ENCODE results near the gene BET1.

BET1 gene

GRCh38 chr7:93958216-93958615, 45.9 kb downstream of the BET1 start:
- H3K4me3 ChIP-seq (ENCODE audit: severe bottlenecking) = no peak overlapping the region
- no peak for TF ChIP-seq CTCF (IDR thresholded peaks at IDR 0.05; ENCODE audit: poor library complexity, severe bottlenecking)
- peaks cover 8% of the 10 kb centered on the region for H3K4me1 ChIP-seq (ENCODE audit: insufficient read depth, poor library complexity, severe bottlenecking)
- peaks cover 1% of the 10 kb centered on the region for H3K9me3 ChIP-seq (ENCODE audit: severe bottlenecking)
- no peak for DNase-seq (ENCODE audit: low spot score)
- peak; percentile 61; the same call in 2 of the 3 replicates for ATAC-seq (ENCODE audit: low read depth)
- no peak overlapping the region for H3K27ac ChIP-seq (ENCODE audit: poor library complexity, severe bottlenecking)
- H3K36me3 ChIP-seq (ENCODE audit: low read depth) = no peaks in the 10 kb centered on the region
- H3K27me3 ChIP-seq (ENCODE audit: insufficient read depth, poor library complexity, severe bottlenecking) = no peaks in the 10 kb centered on the region

- Histone ChIP-seq H3K36me3 (ENCODE audit: low read depth) (no peaks in the 10 kb centered on the region), H3K27ac (ENCODE audit: poor library complexity, severe bottlenecking) (no peak overlapping the region), H3K9me3 (ENCODE audit: severe bottlenecking) (peaks cover 1% of the 10 kb centered on the region), H3K4me3 (ENCODE audit: severe bottlenecking) (no peak overlapping the region), H3K27me3 (ENCODE audit: insufficient read depth, poor library complexity, severe bottlenecking) (no peaks in the 10 kb centered on the region), H3K4me1 (ENCODE audit: insufficient read depth, poor library complexity, severe bottlenecking) (peaks cover 8% of the 10 kb centered on the region)
- DNase-seq (ENCODE audit: low spot score) (no peak), ATAC-seq (ENCODE audit: low read depth) (no peak)
- no peak for TF ChIP-seq CTCF (IDR thresholded peaks at IDR 0.05; ENCODE audit: poor library complexity, severe bottlenecking)
Measured at GRCh38 chr7:93957767-93958166, 46.4 kb downstream of the BET1 start.

- Histone ChIP-seq H3K4me3 (ENCODE audit: severe bottlenecking) (no peak overlapping the region), H3K27ac (ENCODE audit: poor library complexity, severe bottlenecking) (no peak overlapping the region), H3K4me1 (ENCODE audit: insufficient read depth, poor library complexity, severe bottlenecking) (peaks cover 8% of the 10 kb centered on the region), H3K27me3 (ENCODE audit: insufficient read depth, poor library complexity, severe bottlenecking) (no peaks in the 10 kb centered on the region), H3K9me3 (ENCODE audit: severe bottlenecking) (no peaks in the 10 kb centered on the region), H3K36me3 (ENCODE audit: low read depth) (no peaks in the 10 kb centered on the region)
- DNase-seq (ENCODE audit: low spot score) = no peak
- no peak for ATAC-seq (ENCODE audit: low read depth)
- no peak for TF ChIP-seq CTCF (IDR thresholded peaks at IDR 0.05; ENCODE audit: poor library complexity, severe bottlenecking)
Measured at GRCh38 chr7:93955304-93955703, 48.9 kb downstream of the BET1 start.

GRCh38 chr7:93949423-93949822, 54.7 kb downstream of the BET1 start:
- DNase-seq (ENCODE audit: low spot score) (no peak), ATAC-seq (ENCODE audit: low read depth) (peak; percentile 88)
- Histone ChIP-seq H3K4me3 (ENCODE audit: severe bottlenecking) (no peak overlapping the region), H3K27ac (ENCODE audit: poor library complexity, severe bottlenecking) (peak overlapping the region; percentile 32), H3K27me3 (ENCODE audit: insufficient read depth, poor library complexity, severe bottlenecking) (no peaks in the 10 kb centered on the region), H3K9me3 (ENCODE audit: severe bottlenecking) (no peaks in the 10 kb centered on the region), H3K36me3 (ENCODE audit: low read depth) (no peaks in the 10 kb centered on the region), H3K4me1 (ENCODE audit: insufficient read depth, poor library complexity, severe bottlenecking) (peaks cover 3% of the 10 kb centered on the region)
- TF ChIP-seq CTCF (IDR thresholded peaks at IDR 0.05; ENCODE audit: poor library complexity, severe bottlenecking) = no peak

- ATAC-seq (ENCODE audit: low read depth) (no peak), DNase-seq (ENCODE audit: low spot score) (no peak)
- Histone ChIP-seq H3K4me3 (ENCODE audit: severe bottlenecking) (no peak overlapping the region), H3K27ac (ENCODE audit: poor library complexity, severe bottlenecking) (peak overlapping the region; percentile 32), H3K4me1 (ENCODE audit: insufficient read depth, poor library complexity, severe bottlenecking) (peaks cover 3% of the 10 kb centered on the region), H3K27me3 (ENCODE audit: insufficient read depth, poor library complexity, severe bottlenecking) (no peaks in the 10 kb centered on the region), H3K36me3 (ENCODE audit: low read depth) (no peaks in the 10 kb centered on the region), H3K9me3 (ENCODE audit: severe bottlenecking) (no peaks in the 10 kb centered on the region)
- TF ChIP-seq CTCF (IDR thresholded peaks at IDR 0.05; ENCODE audit: poor library complexity, severe bottlenecking) = no peak
Measured at GRCh38 chr7:93948873-93949272, 55.3 kb downstream of the BET1 start.
